Fibroblast of upper back skin (primary cell): ENCODE measurements around the gene KRT38.

ENCODE experiments used
- DNase-seq: peaks from one replicate; pipeline ENCODE4 v3.0.0-alpha.2; 2013

Gene KRT38

GRCh38 chr17:41393294-41393693 is 47.5 kb downstream of the KRT38 start:
- DNase-seq: peak; percentile 42

GRCh38 chr17:41392278-41392677 is 48.5 kb downstream of the KRT38 start:
- DNase-seq: no peak

- no peak for DNase-seq
Observed at GRCh38 chr17:41391535-41391934, 49.2 kb downstream of the KRT38 start.

GRCh38 chr17:41390411-41390938 is 50.3 kb downstream of the KRT38 start:
- DNase-seq: no peak

GRCh38 chr17:41387670-41388069 is 53.1 kb downstream of the KRT38 start:
- no peak for DNase-seq

- no peak for DNase-seq
Observed at GRCh38 chr17:41386227-41386626, 54.6 kb downstream of the KRT38 start.
